Central memory CD4-positive, alpha-beta T cell (primary cell): ENCODE results near the gene SMPDL3B.
"Not testable (repeated sequence)": the region's sequence is repeated elsewhere in the genome, so short reads cannot be mapped to it uniquely, and the experiment has no call there.

Source experiments
- DNase-seq: peaks from one replicate; pipeline ENCODE4 v3.0.0; 2022

SMPDL3B gene

GRCh38 chr1:27971674-27972073 lies 36.9 kb downstream of the SMPDL3B start:
- DNase-seq, result no peak

DNA sequence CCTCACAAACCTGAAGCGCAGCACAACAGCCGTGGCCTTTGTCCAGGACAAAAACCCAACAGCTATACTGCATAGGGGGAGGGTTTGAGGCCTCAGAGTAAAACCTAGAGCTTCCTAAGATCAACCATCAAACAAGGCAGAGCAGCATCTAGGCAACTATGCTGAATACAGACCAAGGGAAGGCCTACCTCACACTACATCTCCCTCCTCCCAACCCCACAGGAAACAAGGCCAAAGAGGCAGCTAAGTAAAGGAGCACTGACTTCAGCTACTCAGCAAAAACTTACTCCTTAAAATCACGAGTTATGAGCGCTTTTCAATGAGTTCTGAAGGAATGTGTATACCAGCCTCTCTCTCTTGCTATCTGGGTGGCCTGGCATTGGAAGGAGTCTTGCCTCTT lies 37.3 kb downstream of the SMPDL3B start:
- DNase-seq, result no peak

- DNase-seq, result no peak
Measured at GRCh38 chr1:27973771-27974416, 39.1 kb downstream of the SMPDL3B start.

GRCh38 chr1:27974417-27974781 lies 39.6 kb downstream of the SMPDL3B start:
- DNase-seq, result no peak

- peak; percentile 50 for DNase-seq
Measured at GRCh38 chr1:27979151-27979858, 44.5 kb downstream of the SMPDL3B start.

- no peak for DNase-seq
Measured at GRCh38 chr1:27979859-27980201, 45.0 kb downstream of the SMPDL3B start.

- DNase-seq, result no peak
Measured at GRCh38 chr1:27980216-27980845, 45.5 kb downstream of the SMPDL3B start.

GRCh38 chr1:27981145-27981544 lies 46.3 kb downstream of the SMPDL3B start:
- no peak for DNase-seq

DNA sequence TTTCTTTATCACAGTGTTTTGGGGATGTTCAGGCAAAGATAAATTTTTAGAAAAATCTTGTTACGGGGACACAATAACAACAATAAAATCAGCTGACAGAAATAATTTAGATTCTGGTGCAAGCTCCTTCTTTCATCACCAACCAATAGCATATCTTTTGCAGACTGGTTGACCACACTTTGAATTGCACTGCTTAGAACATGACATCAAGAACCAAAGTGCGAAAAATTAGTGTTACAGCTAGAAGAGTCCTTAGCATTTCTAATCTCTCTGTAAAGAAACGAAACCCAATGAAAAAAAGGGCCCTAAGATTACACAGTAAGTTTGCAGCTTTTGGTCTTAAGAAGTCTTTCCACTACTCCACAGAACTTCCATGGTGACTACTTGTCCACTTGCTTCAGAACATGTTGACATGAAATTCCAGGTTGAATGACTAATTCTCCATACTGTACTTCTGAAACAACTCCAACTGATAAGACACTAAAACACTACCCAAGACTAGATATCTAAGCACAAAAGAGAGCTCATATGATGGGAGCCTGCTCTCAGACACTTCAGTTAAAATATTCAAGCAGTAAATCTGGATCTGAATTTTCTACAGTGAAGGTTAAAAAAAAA lies 56.2 kb downstream of the SMPDL3B start:
- DNase-seq, result no peak

GRCh38 chr1:27992276-27992675 lies 57.5 kb downstream of the SMPDL3B start:
- DNase-seq, result peak; percentile 58

- DNase-seq, result peak; percentile 12
Measured at GRCh38 chr1:27993241-27993640, 58.4 kb downstream of the SMPDL3B start.

- no peak for DNase-seq
Measured at GRCh38 chr1:27994060-27994459, 59.3 kb downstream of the SMPDL3B start.

DNA sequence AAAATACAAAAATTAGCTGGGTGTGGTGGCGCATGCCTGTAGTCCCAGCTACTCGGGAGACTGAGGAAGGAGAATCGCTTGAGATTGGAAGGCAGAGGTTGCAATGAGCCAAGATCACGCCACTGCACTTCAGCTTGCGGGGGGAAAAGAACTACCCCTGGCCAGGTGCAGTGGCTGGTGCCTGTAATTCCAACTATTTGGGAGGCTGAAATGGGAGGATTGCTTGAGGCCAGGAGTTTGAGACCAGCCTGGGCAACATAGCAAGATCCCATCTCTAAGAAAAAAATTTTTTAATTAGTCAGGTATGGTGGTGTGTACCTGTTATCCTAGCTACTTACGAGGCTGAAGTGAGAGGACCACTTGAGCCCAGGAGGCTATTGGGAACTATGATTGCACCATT lies 59.7 kb downstream of the SMPDL3B start:
- not testable (repeated sequence) for DNase-seq

- no peak for DNase-seq
Measured at GRCh38 chr1:27999055-27999454, 64.3 kb downstream of the SMPDL3B start.

DNA sequence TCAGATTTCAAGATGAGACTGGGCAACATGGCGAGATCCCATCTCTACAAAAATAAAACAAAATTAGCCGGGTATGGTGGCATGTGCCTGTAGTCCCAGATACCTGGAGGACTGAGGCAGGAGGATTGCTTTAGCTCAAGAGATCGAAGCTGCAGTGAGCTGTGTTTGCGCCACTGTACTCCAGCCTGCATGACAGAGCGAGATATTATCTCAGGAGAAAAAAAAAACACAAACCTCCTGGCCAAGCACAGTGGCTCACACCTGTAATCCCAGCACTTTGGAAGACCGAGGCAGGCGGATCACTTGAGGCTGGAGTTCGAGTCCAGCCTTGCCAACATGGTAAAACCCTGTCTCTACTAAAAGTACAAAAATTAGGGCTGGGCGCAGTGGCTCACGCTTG lies 67.8 kb downstream of the SMPDL3B start:
- no peak for DNase-seq

GRCh38 chr1:28003117-28003516 lies 68.3 kb downstream of the SMPDL3B start:
- not testable (repeated sequence) for DNase-seq
